Spleen (tissue), 7 donors: Measurements from ENCODE around the gene RANBP17.

ENCODE experiments used
- CTCF ChIP-seq, 11 experiments: fragments of 200-600 bp in 7 of 11; fragments of 450-650 bp in 4 of 11; sonication (generic) in 4 of 11; IDR thresholded peaks in 8 of 11; conservative IDR thresholded peaks in 3 of 11; 1 replicate in 7 of 11; 2 replicates in 4 of 11; pipeline versions ENCODE4 v1.4.0 to v1.8.0; 2016 to 2021; ENCODE audit warnings: antibody characterized with exemption in 11 of 11, inconsistent platforms in 4 of 11, mild to moderate bottlenecking in 1 of 11
- POLR2A ChIP-seq, 3 donors: fragments of 450-650 bp; IDR thresholded peaks; one replicate each; pipeline ENCODE4 v1.5.1; 2017; ENCODE audit warnings: antibody characterized with exemption in 3 of 3, mild to moderate bottlenecking in 1 of 3
- POLR2AphosphoS5 ChIP-seq, 3 donors: sonication (generic); formaldehyde crosslinking; IDR thresholded peaks; one replicate each; pipeline ENCODE4 v1.5.1; 2017; ENCODE audit warnings: antibody characterized with exemption in 3 of 3
- donor health status: DM: no; HTN: no; CAD: no; lungs with moderate emphysema.
- donor health status: DM: no; HTN: no; CAD: no.
- donor health status: DM: no; HTN: no; CAD: no.

DNA sequence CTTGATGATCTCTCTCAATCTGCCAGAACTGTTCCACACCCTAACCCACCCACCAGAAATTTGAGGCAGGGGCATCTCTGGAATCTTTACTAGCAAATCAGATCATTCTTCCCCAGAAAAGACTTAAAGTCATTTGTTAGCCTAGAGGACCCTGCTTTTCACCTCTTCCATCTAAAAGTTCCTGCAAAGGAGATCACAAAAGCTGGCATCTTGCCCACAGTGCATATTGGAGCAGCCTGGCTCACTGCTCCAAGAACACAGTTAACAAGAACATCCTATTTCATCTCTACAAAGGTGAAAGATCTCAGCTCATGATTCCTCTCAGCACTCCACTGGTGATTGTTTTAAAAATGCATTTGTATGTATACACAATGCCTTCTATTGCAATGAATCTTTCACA, 42.0 kb upstream of the RANBP17 start:
- TF ChIP-seq CTCF (IDR thresholded peaks at IDR 0.05 in 8 of 11, conservative IDR thresholded peaks at IDR 0.05 in 3 of 11) (no peak), POLR2AphosphoS5 (IDR thresholded peaks at IDR 0.05) (no peak), POLR2A (IDR thresholded peaks at IDR 0.05) (no peak)
